A172 (cell line): ENCODE measurements around the gene PRR7. TPM values are rescaled to one million over a fixed set of nuclear protein-coding genes. Genes with fewer than 3 reads are reported as not detected.
A peak's percentile ranks its signal among the peaks of the same experiment; 100 is the strongest.

Source experiments
- DNase-seq: peaks from one replicate; pipeline ENCODE4 v3.0.0-alpha.2; 2015; ENCODE audit warnings: low spot score
- total RNA-seq: library from RNA; depleted of rRNA; stranded (reverse); fragments of >200 nt; shearing (Covaris generic); gene quantifications from 2 replicates; pipeline ENCODE4 v1.2.3, GENCODE V29; 2014

PRR7 gene
- total RNA-seq, 1 experiment from 2014 or later, result 72.4 TPM

GRCh38 chr5:177425196-177425800 lies 21.3 kb upstream of the PRR7 start:
- no peak for DNase-seq

- DNase-seq, result peak; percentile 100
Observed at GRCh38 chr5:177425801-177426565, 20.6 kb upstream of the PRR7 start.

- DNase-seq, result no peak
Observed at GRCh38 chr5:177426566-177427210, 19.9 kb upstream of the PRR7 start, which contains the start of gene GRK6. Gene GRK6, plus strand, starts transcription at chr5:177426676. Its CDS starts 170 bp downstream, at chr5:177426846.

- no peak for DNase-seq
Observed at GRCh38 chr5:177427211-177427822, 19.3 kb upstream of the PRR7 start.

GRCh38 chr5:177427919-177428573 lies 18.6 kb upstream of the PRR7 start:
- no peak for DNase-seq

- no peak for DNase-seq
Observed at GRCh38 chr5:177428574-177429217, 17.9 kb upstream of the PRR7 start.

- no peak for DNase-seq
Observed at GRCh38 chr5:177429248-177430040, 17.2 kb upstream of the PRR7 start.

- no peak for DNase-seq
Observed at GRCh38 chr5:177430140-177430951, 16.3 kb upstream of the PRR7 start.

- DNase-seq, result no peak
Observed at GRCh38 chr5:177430972-177431316, 15.7 kb upstream of the PRR7 start.

GRCh38 chr5:177431317-177432142 lies 15.1 kb upstream of the PRR7 start:
- no peak for DNase-seq

GRCh38 chr5:177432143-177432838 lies 14.3 kb upstream of the PRR7 start:
- DNase-seq, result no peak

- no peak for DNase-seq
Observed at GRCh38 chr5:177432839-177433657, 13.6 kb upstream of the PRR7 start.

GRCh38 chr5:177433658-177434217 lies 12.9 kb upstream of the PRR7 start:
- DNase-seq, result no peak

- peak; percentile 54 for DNase-seq
Observed at GRCh38 chr5:177434437-177434836, 12.2 kb upstream of the PRR7 start.

GRCh38 chr5:177434942-177435738 lies 11.5 kb upstream of the PRR7 start:
- DNase-seq, result no peak

- DNase-seq, result no peak
Observed at GRCh38 chr5:177435847-177436536, 10.6 kb upstream of the PRR7 start.
